GM18520 (cell line): ENCODE measurements around the gene AFF1.
A peak's percentile ranks its signal among the peaks of the same experiment; 100 is the strongest.

ENCODE experiments used
- ATAC-seq: cut with Tn5 transposase; IDR thresholded peaks from one replicate; pipeline ENCODE4 v1.9.1; 2021; ENCODE audit not compliant: unreplicated experiment

AFF1 gene

GRCh38 chr4:86934771-86935565 is at the start of gene AFF1:
Gene AFF1, plus strand, starts transcription at chr4:86935011. Its CDS starts 13,523 bp downstream, at chr4:86948534.
- peak; percentile 35 for ATAC-seq

GRCh38 chr4:86890790-86891189 is 44.0 kb upstream of the AFF1 start:
- no peak for ATAC-seq

- ATAC-seq, result no peak
These were observed 42.8 kb upstream of the AFF1 start, which contains the start of gene C4orf36 for GRCh38 chr4:86891762-86892635. Gene C4orf36, minus strand, starts transcription at chr4:86892422. Its CDS starts 902 bp downstream, at chr4:86891520.

GRCh38 chr4:86892636-86892960 is 42.2 kb upstream of the AFF1 start:
- no peak for ATAC-seq

- no peak for ATAC-seq
These were observed 41.7 kb upstream of the AFF1 start for GRCh38 chr4:86893136-86893535.

GRCh38 chr4:86894455-86894854 is 40.4 kb upstream of the AFF1 start:
- no peak for ATAC-seq

DNA sequence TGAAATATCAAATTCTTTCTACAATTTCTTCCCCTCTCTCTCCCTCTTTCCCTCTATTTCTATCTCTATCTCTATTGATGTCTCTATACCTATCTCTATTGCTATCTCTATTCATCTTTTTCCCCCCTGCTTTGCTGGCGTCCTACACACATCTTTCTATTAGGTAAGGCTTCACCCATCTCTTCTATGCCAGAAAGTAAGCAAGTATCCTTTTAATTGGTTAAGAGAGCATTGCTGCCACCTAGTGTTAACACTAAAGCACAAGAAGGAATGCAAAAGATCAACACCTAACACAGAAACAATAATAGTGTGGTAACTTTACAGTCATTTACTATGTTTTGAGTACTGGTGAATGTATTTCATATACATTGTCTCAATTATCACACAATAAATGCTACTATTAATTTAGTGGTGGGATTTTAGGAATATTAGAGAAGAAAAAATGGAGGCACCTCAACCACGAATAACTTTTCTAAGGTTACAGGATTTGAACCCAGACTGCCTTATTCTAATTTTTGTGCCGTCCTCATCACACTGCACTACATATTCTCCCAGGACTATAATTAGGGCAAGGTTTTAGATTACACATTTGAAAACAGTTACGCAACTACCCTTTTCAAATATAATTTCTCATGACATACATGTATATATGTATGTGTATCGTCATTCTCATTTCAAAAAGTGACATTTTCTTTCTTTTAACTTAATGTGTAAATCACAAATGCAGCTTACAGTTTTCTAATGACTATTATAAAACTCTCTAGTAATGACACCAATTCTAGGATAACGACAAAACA is 38.9 kb upstream of the AFF1 start:
- ATAC-seq, result peak; percentile 58

DNA sequence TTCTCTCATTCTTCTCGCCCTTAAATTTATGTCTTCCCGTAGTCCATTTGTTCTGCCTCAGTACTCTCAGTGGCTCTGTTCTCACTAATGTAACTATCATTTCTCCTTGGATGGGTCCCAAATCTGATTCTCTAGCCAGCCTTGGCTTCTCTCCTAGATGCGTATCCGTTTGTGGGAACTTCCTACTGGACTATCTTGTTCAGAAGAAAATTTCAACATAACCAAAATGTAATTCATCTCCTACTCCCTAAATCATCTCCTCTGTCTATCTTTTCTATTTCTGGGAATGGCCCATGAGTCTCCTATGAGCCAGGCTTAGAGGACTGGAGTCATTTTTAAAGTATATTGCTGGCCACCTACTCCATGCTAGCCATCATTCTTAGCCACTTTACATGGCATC is 38.2 kb upstream of the AFF1 start:
- no peak for ATAC-seq

GRCh38 chr4:86898562-86898961 is 36.2 kb upstream of the AFF1 start:
- ATAC-seq, result no peak

DNA sequence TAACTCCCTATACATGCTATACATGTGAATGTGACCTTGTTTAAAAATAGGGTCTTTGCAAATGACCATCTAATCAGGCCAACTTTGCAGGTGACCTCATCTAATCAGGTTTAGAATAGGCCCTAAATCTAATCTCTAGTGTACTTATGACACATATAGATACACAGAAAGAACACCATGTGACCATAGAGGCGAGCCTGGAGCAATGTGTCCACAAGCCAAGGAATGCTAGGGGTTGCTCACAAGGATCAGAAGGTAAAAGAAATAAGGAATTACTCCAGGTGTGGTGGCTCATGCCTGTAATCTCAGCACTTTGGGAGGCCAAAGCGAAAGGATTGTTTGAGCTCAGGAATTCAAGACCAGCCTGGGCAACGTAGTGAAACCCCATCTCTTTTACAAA is 32.9 kb upstream of the AFF1 start:
- ATAC-seq, result no peak

DNA sequence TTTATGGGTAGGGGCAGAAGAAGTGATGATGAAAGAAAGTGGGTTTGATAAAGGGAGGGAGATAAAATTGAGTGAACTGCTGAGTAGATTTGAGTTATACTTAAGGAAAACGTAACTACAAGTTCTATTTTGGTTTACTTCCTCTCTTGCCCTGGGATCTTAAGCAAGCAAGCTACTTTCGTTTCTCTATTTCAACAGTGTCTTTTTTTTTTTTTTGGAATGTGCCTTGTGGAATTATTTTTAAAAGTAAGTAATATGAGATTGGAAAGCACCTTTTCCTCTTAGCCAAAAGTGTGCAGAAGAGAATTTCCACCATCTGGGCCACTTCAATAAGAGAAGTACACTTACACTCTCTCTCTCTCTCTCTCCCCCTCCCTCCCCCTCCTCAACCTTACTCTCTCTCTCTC is 26.6 kb upstream of the AFF1 start:
- ATAC-seq, result no peak

DNA sequence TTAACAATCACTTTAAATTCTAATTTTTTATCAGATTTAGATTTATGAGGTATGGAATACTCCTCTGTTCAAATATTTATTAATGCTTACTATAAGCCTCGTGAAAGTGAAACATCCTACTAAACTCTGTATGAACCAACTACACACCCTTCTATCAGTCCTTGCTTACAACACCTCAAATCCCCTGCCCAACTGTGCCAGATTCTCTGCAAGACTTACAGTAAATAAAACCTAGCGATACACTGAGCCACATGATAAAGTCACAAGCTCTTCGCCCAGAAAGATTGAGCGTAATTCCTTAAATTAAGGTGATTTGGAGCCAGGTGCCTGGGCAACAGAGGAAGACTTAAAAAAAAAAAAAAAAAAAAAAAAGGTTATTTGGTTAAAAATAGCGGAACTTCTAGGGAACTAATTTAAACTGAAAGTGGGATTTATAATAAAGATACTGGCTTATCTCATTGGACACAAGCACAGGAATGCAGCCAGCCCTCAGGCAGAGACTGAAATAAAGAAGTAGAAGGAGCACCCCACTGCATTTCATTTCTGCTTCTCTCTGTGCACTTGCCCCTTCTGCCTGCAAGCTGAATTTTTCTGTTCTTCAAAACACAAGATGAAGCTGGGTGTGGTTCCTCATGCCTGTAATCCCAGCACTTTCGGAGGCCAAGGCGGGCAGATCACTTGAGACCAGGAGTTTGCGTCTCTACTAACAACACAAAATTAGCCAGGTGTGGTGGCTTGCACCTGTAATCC is 25.1 kb upstream of the AFF1 start:
- ATAC-seq, result no peak

GRCh38 chr4:86910369-86910768 is 24.4 kb upstream of the AFF1 start:
- no peak for ATAC-seq

DNA sequence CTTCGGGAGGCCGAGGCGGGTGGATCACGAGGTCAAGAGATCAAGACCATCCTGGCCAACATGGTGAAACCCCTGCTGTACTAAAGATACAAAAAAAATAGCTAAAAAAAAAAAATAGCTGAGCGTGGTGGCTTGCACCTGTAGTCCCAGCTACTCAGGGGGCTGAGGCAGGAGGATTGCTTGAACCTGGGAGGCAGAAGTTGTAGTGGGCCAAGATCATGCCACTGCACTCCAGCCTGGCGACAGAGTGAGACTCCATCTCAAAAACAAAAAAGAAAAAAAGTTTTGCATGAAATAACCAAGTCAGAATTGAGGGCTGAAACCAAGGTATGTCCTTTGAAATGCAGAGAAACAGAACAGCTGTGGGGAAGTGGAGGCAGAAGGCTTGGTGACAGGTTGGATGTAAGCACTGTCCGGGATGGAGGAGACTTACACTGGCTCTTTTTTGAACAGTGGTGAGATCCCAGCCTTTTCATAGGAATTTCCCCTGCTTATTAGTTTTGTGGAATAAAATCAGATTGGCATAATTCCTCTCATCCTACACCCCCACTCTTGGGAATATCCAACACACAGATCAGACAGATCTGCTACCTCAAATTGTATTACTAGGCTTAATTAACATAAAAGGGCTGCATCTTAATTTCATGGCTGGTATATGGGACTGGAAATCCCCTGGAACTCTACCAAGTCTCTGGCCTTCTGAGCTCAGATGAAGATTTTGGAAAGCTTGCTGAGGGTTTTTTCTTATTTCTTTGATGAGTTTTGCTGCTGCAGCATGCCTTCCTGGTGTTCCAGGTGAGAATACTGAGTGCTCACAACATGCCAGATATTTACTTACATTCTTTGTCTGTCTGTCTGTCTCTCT is 23.8 kb upstream of the AFF1 start:
- no peak for ATAC-seq

- no peak for ATAC-seq
These were observed 18.4 kb upstream of the AFF1 start for GRCh38 chr4:86916392-86916791.

GRCh38 chr4:86917212-86918039 is 17.4 kb upstream of the AFF1 start:
- ATAC-seq, result no peak

- ATAC-seq, result no peak
These were observed 16.2 kb upstream of the AFF1 start for GRCh38 chr4:86918539-86919072.

DNA sequence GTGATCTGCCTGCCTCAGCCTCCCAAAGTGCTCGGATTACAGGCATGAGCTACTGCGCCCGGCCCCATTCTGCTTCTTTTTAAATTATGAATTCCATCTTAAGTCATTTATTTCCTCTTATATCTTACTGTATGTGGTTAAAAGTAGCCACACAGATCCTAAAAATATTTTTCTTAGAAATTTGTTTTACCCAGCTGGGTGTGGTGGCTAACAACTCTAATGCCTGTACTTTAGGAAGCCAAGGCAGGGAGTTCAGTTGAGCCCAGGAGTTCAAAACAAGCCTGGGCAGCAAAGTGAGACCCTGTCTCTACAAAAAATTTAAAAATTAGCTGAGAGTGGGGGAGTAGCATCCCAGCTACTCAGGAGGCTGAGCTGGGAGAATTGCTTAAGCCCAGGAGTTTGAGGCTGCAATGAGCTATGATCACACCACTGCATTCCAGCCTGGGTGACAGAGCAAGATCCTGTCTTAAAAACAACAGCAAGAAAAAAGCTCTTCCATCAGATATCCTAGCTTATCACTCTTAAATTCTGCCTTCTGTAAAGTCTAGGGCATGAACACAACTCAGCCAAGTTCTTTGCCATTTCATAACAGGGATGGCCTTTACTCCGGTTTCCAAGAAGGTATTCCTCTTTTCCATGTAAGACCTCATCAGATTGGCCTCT is 15.1 kb upstream of the AFF1 start:
- ATAC-seq, result no peak
